Activated T-helper 1 cell treated with Interleukin-2 at 50 U/mL for 16 hours (primary cell): ENCODE results near the gene TPGS1.

ENCODE experiments used
- DNase-seq: peaks from one replicate; pipeline ENCODE4 v3.0.0-alpha.2; 2020; ENCODE audit warnings: low read depth

TPGS1 gene

GRCh38 chr19:518598-519231 lies 11.4 kb downstream of the TPGS1 start:
- DNase-seq: peak; percentile 56

GRCh38 chr19:519449-519865 lies 12.2 kb downstream of the TPGS1 start:
- no peak for DNase-seq

GRCh38 chr19:522726-523125 lies 15.4 kb downstream of the TPGS1 start:
- no peak for DNase-seq

- DNase-seq: no peak
Measured at GRCh38 chr19:524062-524674, 16.9 kb downstream of the TPGS1 start.

- no peak for DNase-seq
Measured at GRCh38 chr19:525029-525428, 17.7 kb downstream of the TPGS1 start.

- DNase-seq: no peak
Measured at GRCh38 chr19:525857-526419, 18.6 kb downstream of the TPGS1 start.

- DNase-seq: no peak
Measured at GRCh38 chr19:530134-531008, 23.1 kb downstream of the TPGS1 start.

- DNase-seq: peak; percentile 81
Measured at GRCh38 chr19:531009-531752, 23.9 kb downstream of the TPGS1 start.

- no peak for DNase-seq
Measured at GRCh38 chr19:531753-532560, 24.7 kb downstream of the TPGS1 start, which contains the start of gene CDC34. Gene CDC34, plus strand, starts transcription at chr19:531760. Its CDS starts 172 bp downstream, at chr19:531932.

GRCh38 chr19:532561-533363 lies 25.5 kb downstream of the TPGS1 start:
- DNase-seq: no peak

- no peak for DNase-seq
Measured at GRCh38 chr19:533364-534058, 26.2 kb downstream of the TPGS1 start.

- DNase-seq: no peak
Measured at GRCh38 chr19:534088-534487, 26.8 kb downstream of the TPGS1 start.

- DNase-seq: no peak
Measured at GRCh38 chr19:535017-535835, 27.9 kb downstream of the TPGS1 start.

GRCh38 chr19:536031-536880 lies 29.0 kb downstream of the TPGS1 start:
- no peak for DNase-seq

- DNase-seq: no peak
Measured at GRCh38 chr19:536881-537404, 29.6 kb downstream of the TPGS1 start.

- no peak for DNase-seq
Measured at GRCh38 chr19:538641-539428, 31.5 kb downstream of the TPGS1 start.
